Liver (tissue), 9 donors: ENCODE results near the gene ZNF778. TPM values are rescaled to one million over a fixed set of nuclear protein-coding genes. Genes with fewer than 3 reads are reported as not detected.

ENCODE experiments used
- DNase-seq: peaks from one replicate; pipeline ENCODE4 v3.0.0-alpha.2; 2017; ENCODE audit warnings: low spot score
- H3K27ac ChIP-seq, 2 donors: one replicate each; pipeline ENCODE4 v1.7.0; 2013; ENCODE audit warnings: inconsistent platforms in 2 of 2, low read length in 2 of 2, control low read depth in 1 of 2, low read depth in 1 of 2, mild to moderate bottlenecking in 1 of 2
- H3K27me3 ChIP-seq, 4 donors: one replicate each; pipeline versions ENCODE4 v1.6.1 to v1.7.0; 2013; ENCODE audit warnings: low read length in 3 of 4, inconsistent platforms in 1 of 4, mild to moderate bottlenecking in 1 of 4, moderate library complexity in 1 of 4; ENCODE audit not compliant: control insufficient read depth in 4 of 4, insufficient read depth in 4 of 4
- H3K36me3 ChIP-seq, 4 donors: one replicate each; pipeline versions ENCODE4 v1.6.1 to v1.7.0; 2013; ENCODE audit warnings: low read length in 3 of 4, mild to moderate bottlenecking in 3 of 4, low read depth in 1 of 4, moderate library complexity in 1 of 4; ENCODE audit not compliant: control insufficient read depth in 4 of 4, insufficient read depth in 3 of 4
- H3K4me1 ChIP-seq, 4 donors: one replicate each; pipeline versions ENCODE4 v1.6.1 to v1.7.0; 2013; ENCODE audit warnings: low read length in 3 of 4, mild to moderate bottlenecking in 3 of 4, moderate library complexity in 1 of 4; ENCODE audit not compliant: control insufficient read depth in 4 of 4, insufficient read depth in 4 of 4
- H3K4me3 ChIP-seq, 3 donors: one replicate each; pipeline versions ENCODE4 v1.6.1 to v1.7.0; 2013; ENCODE audit warnings: low read length in 3 of 3, control low read depth in 1 of 3, low read depth in 1 of 3, mild to moderate bottlenecking in 1 of 3
- H3K9ac ChIP-seq, 2 donors: one replicate each; pipeline ENCODE4 v1.7.0; 2013; ENCODE audit warnings: low read length in 2 of 2, mild to moderate bottlenecking in 2 of 2, moderate library complexity in 2 of 2, control low read depth in 1 of 2, low read depth in 1 of 2
- H3K9me3 ChIP-seq, 4 donors: one replicate each; pipeline versions ENCODE4 v1.6.1 to v1.7.0; 2013; ENCODE audit warnings: low read length in 3 of 4; ENCODE audit not compliant: control insufficient read depth in 4 of 4
- EGR1 ChIP-seq, 2 donors: IDR thresholded peaks; 2 replicates each; pipeline ENCODE4 v1.6.1; 2016 to 2018; ENCODE audit warnings: antibody characterized with exemption in 2 of 2, low read depth in 2 of 2
- FOXA1 ChIP-seq: IDR thresholded peaks from 2 replicates; pipeline ENCODE4 v1.6.1; 2016; ENCODE audit warnings: antibody characterized with exemption
- GABPA ChIP-seq, 2 donors: IDR thresholded peaks in 1 of 2; conservative IDR thresholded peaks in 1 of 2; 2 replicates each; pipeline ENCODE4 v1.6.1; 2016; ENCODE audit warnings: antibody characterized with exemption in 2 of 2, mild to moderate bottlenecking in 1 of 2, moderate library complexity in 1 of 2
- HNF4A ChIP-seq, 2 donors: conservative IDR thresholded peaks; 2 replicates each; pipeline ENCODE4 v1.6.1; 2016; ENCODE audit warnings: antibody characterized with exemption in 2 of 2, mild to moderate bottlenecking in 2 of 2
- JUND ChIP-seq, 2 donors: IDR thresholded peaks; 2 replicates each; pipeline ENCODE4 v1.6.1; 2016; ENCODE audit warnings: antibody characterized with exemption in 2 of 2
- NR2F2 ChIP-seq: IDR thresholded peaks from 2 replicates; pipeline ENCODE4 v1.6.1; 2016; ENCODE audit warnings: antibody characterized with exemption
- RAD21 ChIP-seq, 2 donors: IDR thresholded peaks; 2 replicates each; pipeline ENCODE4 v1.6.1; 2016; ENCODE audit warnings: antibody characterized with exemption in 2 of 2, mild to moderate bottlenecking in 2 of 2
- RXRA ChIP-seq, 2 donors: IDR thresholded peaks; 2 replicates each; pipeline ENCODE4 v1.6.1; 2017 to 2018; ENCODE audit warnings: antibody characterized with exemption in 2 of 2, mild to moderate bottlenecking in 1 of 2
- SP1 ChIP-seq: IDR thresholded peaks from 2 replicates; pipeline ENCODE4 v1.6.1; 2018; ENCODE audit warnings: antibody characterized with exemption, mild to moderate bottlenecking
- TAF1 ChIP-seq: conservative IDR thresholded peaks from 2 replicates; pipeline ENCODE4 v1.6.1; 2016; ENCODE audit warnings: antibody characterized with exemption, mild to moderate bottlenecking
- WGBS: extraction: QIAGEN DNeasy Blood & Tissue Kit; methylation state at CpG from one replicate; pipeline ENCODE4 v1.1.7; 2013; 5-methylcytosine and 5-hydroxymethylcytosine counted together
- polyA plus RNA-seq, 2 donors: library from polyadenylated mRNA; stranded (reverse) in 1 of 2; unstranded in 1 of 2; fragments of 200-250 nt in 1 of 2; fragments of >200 nt in 1 of 2; fragmentation: Nextera tagmentation in 1 of 2; extraction: Ambion mirVana in 1 of 2; gene quantifications; one replicate each; pipeline versions ENCODE4 v1.2.1 to v1.2.3, GENCODE V29; 2013 to 2015
- total RNA-seq, 2 donors: library from RNA; depleted of rRNA; stranded (reverse); fragments of >200 nt; gene quantifications; one replicate each; pipeline ENCODE4 v1.2.3, GENCODE V29; 2014
- TF ChIP-seq, protein P1 (sequence below): fragments of 150-350 bp; IDR thresholded peaks from 2 replicates; pipeline ENCODE4 v1.5.1; 2017; ENCODE audit warnings: improper control_type of control experiment, low read depth, low read length; ENCODE audit not compliant: missing input control
- TF ChIP-seq, protein P2 (sequence below): IDR thresholded peaks from 2 replicates; pipeline ENCODE4 v1.6.1; 2016; ENCODE audit warnings: antibody characterized with exemption
- TF ChIP-seq, protein P3 (sequence below): IDR thresholded peaks from 2 replicates; pipeline ENCODE4 v1.6.1; 2016; ENCODE audit warnings: antibody characterized with exemption, mild to moderate bottlenecking
- TF ChIP-seq, protein P4 (sequence below): IDR thresholded peaks from 2 replicates; pipeline ENCODE4 v1.6.1; 2016; ENCODE audit warnings: antibody characterized with exemption
- TF ChIP-seq, protein P5 (sequence below): IDR thresholded peaks from 2 replicates; pipeline ENCODE4 v1.6.1; 2016; ENCODE audit warnings: antibody characterized with exemption
- donor health status: healthy.
- donor health status: healthy.
- donor health status: healthy.
- donor health status: healthy.
- donor health status: healthy.

The ZNF778 gene
- total and polyA plus RNA-seq, 4 donors = 0.75 to 9.2 (median 4.2) TPM

DNA sequence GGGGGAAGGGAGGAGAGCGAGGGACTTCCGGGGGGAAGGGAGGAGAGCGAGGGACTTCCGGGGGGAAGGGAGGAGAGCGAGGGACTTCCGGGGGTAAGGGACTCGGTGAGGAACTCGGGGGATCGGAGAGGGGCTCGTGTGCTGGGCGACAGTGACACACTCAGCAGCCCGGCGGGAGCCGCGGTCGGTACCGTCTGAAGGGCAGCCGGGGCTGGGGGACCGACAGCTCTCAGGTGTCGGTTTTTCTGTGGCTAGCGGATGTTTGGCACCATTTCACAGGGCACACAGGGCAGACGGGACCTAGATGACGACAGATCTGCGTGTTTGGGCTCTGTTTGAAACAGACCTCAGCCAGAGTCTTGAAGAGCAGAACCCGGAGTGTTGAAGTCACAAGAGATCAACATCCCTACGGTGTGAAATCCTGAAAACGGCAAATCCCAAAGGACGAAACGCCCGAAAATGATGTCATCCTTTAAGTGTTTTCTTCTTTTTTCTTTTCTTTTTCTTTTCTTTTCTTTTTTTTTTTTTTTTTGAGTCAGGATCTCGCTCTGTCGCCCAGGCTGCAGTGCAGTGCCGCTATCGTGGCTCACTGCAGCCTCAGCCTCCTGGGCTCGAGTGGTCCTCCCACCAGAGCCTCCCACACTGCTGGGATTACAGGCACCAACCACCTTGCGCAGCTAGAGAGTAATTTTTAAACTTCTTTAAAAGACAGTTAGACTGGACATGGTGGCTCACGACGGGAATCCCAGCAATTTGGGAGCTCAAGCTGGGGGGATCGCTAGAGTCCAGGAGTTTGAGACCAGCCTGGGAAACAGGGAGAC is 23.9 kb downstream of the ZNF778 start:
- H3K9ac ChIP-seq = peak overlapping the region; percentile 97 to 99
- H3K9me3 ChIP-seq = no peaks in the 10 kb centered on the region
- WGBS = 6% methylated on average over 38 of the region's 39 CpGs
- TF ChIP-seq, protein P1, sequence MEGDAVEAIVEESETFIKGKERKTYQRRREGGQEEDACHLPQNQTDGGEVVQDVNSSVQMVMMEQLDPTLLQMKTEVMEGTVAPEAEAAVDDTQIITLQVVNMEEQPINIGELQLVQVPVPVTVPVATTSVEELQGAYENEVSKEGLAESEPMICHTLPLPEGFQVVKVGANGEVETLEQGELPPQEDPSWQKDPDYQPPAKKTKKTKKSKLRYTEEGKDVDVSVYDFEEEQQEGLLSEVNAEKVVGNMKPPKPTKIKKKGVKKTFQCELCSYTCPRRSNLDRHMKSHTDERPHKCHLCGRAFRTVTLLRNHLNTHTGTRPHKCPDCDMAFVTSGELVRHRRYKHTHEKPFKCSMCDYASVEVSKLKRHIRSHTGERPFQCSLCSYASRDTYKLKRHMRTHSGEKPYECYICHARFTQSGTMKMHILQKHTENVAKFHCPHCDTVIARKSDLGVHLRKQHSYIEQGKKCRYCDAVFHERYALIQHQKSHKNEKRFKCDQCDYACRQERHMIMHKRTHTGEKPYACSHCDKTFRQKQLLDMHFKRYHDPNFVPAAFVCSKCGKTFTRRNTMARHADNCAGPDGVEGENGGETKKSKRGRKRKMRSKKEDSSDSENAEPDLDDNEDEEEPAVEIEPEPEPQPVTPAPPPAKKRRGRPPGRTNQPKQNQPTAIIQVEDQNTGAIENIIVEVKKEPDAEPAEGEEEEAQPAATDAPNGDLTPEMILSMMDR = no peak
- TF ChIP-seq, protein P2, sequence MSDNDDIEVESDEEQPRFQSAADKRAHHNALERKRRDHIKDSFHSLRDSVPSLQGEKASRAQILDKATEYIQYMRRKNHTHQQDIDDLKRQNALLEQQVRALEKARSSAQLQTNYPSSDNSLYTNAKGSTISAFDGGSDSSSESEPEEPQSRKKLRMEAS = peak; percentile 36
- no peak for TF ChIP-seq TAF1
- TF ChIP-seq, protein P3, sequence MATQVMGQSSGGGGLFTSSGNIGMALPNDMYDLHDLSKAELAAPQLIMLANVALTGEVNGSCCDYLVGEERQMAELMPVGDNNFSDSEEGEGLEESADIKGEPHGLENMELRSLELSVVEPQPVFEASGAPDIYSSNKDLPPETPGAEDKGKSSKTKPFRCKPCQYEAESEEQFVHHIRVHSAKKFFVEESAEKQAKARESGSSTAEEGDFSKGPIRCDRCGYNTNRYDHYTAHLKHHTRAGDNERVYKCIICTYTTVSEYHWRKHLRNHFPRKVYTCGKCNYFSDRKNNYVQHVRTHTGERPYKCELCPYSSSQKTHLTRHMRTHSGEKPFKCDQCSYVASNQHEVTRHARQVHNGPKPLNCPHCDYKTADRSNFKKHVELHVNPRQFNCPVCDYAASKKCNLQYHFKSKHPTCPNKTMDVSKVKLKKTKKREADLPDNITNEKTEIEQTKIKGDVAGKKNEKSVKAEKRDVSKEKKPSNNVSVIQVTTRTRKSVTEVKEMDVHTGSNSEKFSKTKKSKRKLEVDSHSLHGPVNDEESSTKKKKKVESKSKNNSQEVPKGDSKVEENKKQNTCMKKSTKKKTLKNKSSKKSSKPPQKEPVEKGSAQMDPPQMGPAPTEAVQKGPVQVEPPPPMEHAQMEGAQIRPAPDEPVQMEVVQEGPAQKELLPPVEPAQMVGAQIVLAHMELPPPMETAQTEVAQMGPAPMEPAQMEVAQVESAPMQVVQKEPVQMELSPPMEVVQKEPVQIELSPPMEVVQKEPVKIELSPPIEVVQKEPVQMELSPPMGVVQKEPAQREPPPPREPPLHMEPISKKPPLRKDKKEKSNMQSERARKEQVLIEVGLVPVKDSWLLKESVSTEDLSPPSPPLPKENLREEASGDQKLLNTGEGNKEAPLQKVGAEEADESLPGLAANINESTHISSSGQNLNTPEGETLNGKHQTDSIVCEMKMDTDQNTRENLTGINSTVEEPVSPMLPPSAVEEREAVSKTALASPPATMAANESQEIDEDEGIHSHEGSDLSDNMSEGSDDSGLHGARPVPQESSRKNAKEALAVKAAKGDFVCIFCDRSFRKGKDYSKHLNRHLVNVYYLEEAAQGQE = no peak
- peak; percentile 98 to 100 for TF ChIP-seq GABPA (IDR thresholded peaks at IDR 0.05 in 1 of 2, conservative IDR thresholded peaks at IDR 0.05 in 1 of 2)
- TF ChIP-seq SP1 = peak; percentile 37
- TF ChIP-seq, protein P4, sequence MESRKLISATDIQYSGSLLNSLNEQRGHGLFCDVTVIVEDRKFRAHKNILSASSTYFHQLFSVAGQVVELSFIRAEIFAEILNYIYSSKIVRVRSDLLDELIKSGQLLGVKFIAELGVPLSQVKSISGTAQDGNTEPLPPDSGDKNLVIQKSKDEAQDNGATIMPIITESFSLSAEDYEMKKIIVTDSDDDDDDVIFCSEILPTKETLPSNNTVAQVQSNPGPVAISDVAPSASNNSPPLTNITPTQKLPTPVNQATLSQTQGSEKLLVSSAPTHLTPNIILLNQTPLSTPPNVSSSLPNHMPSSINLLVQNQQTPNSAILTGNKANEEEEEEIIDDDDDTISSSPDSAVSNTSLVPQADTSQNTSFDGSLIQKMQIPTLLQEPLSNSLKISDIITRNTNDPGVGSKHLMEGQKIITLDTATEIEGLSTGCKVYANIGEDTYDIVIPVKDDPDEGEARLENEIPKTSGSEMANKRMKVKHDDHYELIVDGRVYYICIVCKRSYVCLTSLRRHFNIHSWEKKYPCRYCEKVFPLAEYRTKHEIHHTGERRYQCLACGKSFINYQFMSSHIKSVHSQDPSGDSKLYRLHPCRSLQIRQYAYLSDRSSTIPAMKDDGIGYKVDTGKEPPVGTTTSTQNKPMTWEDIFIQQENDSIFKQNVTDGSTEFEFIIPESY = no peak
- TF ChIP-seq EGR1 (IDR thresholded peaks at IDR 0.05; ENCODE audit: low read depth in 2 of 2) = peak in 1 of 2 donors; percentile 78
- peak; percentile 5 to 11 for TF ChIP-seq HNF4A (conservative IDR thresholded peaks at IDR 0.05)
- TF ChIP-seq RXRA (IDR thresholded peaks at IDR 0.05) = peak; percentile 25 to 53
- H3K4me3 ChIP-seq = peak overlapping the region; percentile 84 to 98 (median 96)
- H3K4me1 ChIP-seq = peaks cover 4 to 8% (median 6%) of the 10 kb centered on the region in 4 donors
- H3K36me3 ChIP-seq = no peaks in the 10 kb centered on the region
- peak; percentile 71 for DNase-seq
- H3K27me3 ChIP-seq = no peaks in the 10 kb centered on the region
- peak overlapping the region; percentile 99 to 100 for H3K27ac ChIP-seq

DNA sequence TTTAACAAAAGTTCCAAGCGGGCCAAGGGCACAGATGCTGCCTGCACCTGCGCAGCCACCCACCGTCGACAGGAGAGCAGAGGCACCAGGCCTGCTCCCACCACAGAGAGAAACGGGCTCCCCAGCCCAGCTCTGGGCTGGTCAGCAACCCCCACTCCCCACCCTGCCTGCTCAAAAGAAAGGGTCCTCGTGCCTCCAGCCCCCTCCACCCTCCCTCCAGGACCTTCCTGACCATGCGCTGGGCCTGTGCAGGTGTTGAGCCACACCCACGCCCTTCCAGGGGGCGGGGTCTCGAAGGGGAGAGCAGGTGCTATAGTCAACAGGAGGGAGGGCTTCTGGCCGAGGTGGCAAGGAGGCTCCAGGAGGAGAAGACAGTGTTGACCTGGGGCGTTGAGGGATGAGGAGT is 25.3 kb downstream of the ZNF778 start:
- H3K36me3 ChIP-seq = no peaks in the 10 kb centered on the region
- DNase-seq = no peak
- no peaks in the 10 kb centered on the region for H3K9me3 ChIP-seq
- TF ChIP-seq GABPA (IDR thresholded peaks at IDR 0.05 in 1 of 2, conservative IDR thresholded peaks at IDR 0.05 in 1 of 2) (no peak), NR2F2 (no peak), HNF4A (conservative IDR thresholded peaks at IDR 0.05) (no peak), EGR1 (IDR thresholded peaks at IDR 0.05; ENCODE audit: low read depth in 2 of 2) (no peak), JUND (IDR thresholded peaks at IDR 0.05) (no peak), SP1 (no peak), FOXA1 (no peak), RAD21 (IDR thresholded peaks at IDR 0.05) (no peak)
- TF ChIP-seq, protein P5, sequence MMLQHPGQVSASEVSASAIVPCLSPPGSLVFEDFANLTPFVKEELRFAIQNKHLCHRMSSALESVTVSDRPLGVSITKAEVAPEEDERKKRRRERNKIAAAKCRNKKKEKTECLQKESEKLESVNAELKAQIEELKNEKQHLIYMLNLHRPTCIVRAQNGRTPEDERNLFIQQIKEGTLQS = no peak
- TF ChIP-seq, protein P2 = no peak
- TF ChIP-seq, protein P4 = no peak
- TF ChIP-seq, protein P3 = no peak
- no peak overlapping the region for H3K9ac ChIP-seq
- no peak overlapping the region for H3K4me3 ChIP-seq
- no peak overlapping the region for H3K27ac ChIP-seq
- peaks cover 9 to 13% (median 12%) of the 10 kb centered on the region in 4 donors for H3K4me1 ChIP-seq
- 56% methylated on average over 12 of the region's 12 CpGs for WGBS
- H3K27me3 ChIP-seq = no peaks in the 10 kb centered on the region
